Central memory CD8-positive, alpha-beta T cell (primary cell): ENCODE results near the gene NARF.
"Not testable (repeated sequence)": the region's sequence is repeated elsewhere in the genome, so short reads cannot be mapped to it uniquely, and the experiment has no call there.

Source experiments
- ATAC-seq: fragments of 150-1000 bp; cut with Tn5 transposase; replicated peaks from 2 replicates; pipeline ENCODE4 v1.10.0; 2022; ENCODE audit warnings: mild to moderate bottlenecking, moderate FRiP score, moderate number of reproducible peaks; ENCODE audit not compliant: poor library complexity, severe bottlenecking; ENCODE audit errors: extremely low read depth
- DNase-seq, 2 donors: peaks; one replicate each; pipeline ENCODE4 v3.0.0; 2021; ENCODE audit warnings: low spot score in 2 of 2
- H3K27ac Mint-ChIP-seq: one replicate; pipeline ENCODE4 v1.8.0; 2022; ENCODE audit warnings: low read depth, mild to moderate bottlenecking, moderate library complexity, mixed read lengths
- H3K27me3 Mint-ChIP-seq: one replicate; pipeline ENCODE4 v1.8.0; 2022; ENCODE audit warnings: mixed read lengths
- H3K36me3 Mint-ChIP-seq: one replicate; pipeline ENCODE4 v1.8.0; 2022; ENCODE audit warnings: mild to moderate bottlenecking, moderate library complexity, mixed read lengths; ENCODE audit not compliant: insufficient read depth
- H3K4me1 Mint-ChIP-seq: one replicate; pipeline ENCODE4 v1.8.0; 2022; ENCODE audit warnings: mixed read lengths
- H3K4me3 Mint-ChIP-seq: one replicate; pipeline ENCODE4 v1.8.0; 2022; ENCODE audit warnings: mild to moderate bottlenecking, moderate library complexity, mixed read lengths
- H3K9me3 Mint-ChIP-seq: one replicate; pipeline ENCODE4 v1.8.0; 2022; ENCODE audit warnings: mixed read lengths

The NARF gene

GRCh38 chr17:82529914-82530300 lies 71.4 kb downstream of the NARF start:
- ATAC-seq (no peak), DNase-seq (no peak)
- Mint-ChIP-seq H3K4me1 (peaks cover 57% of the 10 kb centered on the region), H3K36me3 (peaks cover 5% of the 10 kb centered on the region), H3K27ac (no peak overlapping the region), H3K27me3 (no peaks in the 10 kb centered on the region), H3K9me3 (no peaks in the 10 kb centered on the region), H3K4me3 (no peak overlapping the region)

- H3K4me3 Mint-ChIP-seq, result peak overlapping the region; percentile 15
- no peaks in the 10 kb centered on the region for H3K9me3 Mint-ChIP-seq
- ATAC-seq, result no peak
- no peak overlapping the region for H3K27ac Mint-ChIP-seq
- H3K27me3 Mint-ChIP-seq, result no peaks in the 10 kb centered on the region
- peaks cover 58% of the 10 kb centered on the region for H3K4me1 Mint-ChIP-seq
- no peak for DNase-seq
- peaks cover 4% of the 10 kb centered on the region for H3K36me3 Mint-ChIP-seq
Observed at GRCh38 chr17:82531431-82531881, 72.9 kb downstream of the NARF start.

- peaks cover 56% of the 10 kb centered on the region for H3K4me1 Mint-ChIP-seq
- no peaks in the 10 kb centered on the region for H3K9me3 Mint-ChIP-seq
- H3K27ac Mint-ChIP-seq, result peak overlapping the region; percentile 73
- no peak overlapping the region for H3K4me3 Mint-ChIP-seq
- DNase-seq (no peak), ATAC-seq (no peak)
- H3K36me3 Mint-ChIP-seq, result peaks cover 4% of the 10 kb centered on the region
- no peaks in the 10 kb centered on the region for H3K27me3 Mint-ChIP-seq
Observed at GRCh38 chr17:82534401-82534812, 75.9 kb downstream of the NARF start.

- H3K9me3 Mint-ChIP-seq, result no peaks in the 10 kb centered on the region
- H3K27ac Mint-ChIP-seq, result peak overlapping the region; percentile 73
- DNase-seq (no peak), ATAC-seq (no peak)
- peak overlapping the region; percentile 29 for H3K4me3 Mint-ChIP-seq
- H3K36me3 Mint-ChIP-seq, result peaks cover 7% of the 10 kb centered on the region
- H3K4me1 Mint-ChIP-seq, result peaks cover 52% of the 10 kb centered on the region
- H3K27me3 Mint-ChIP-seq, result no peaks in the 10 kb centered on the region
Observed at GRCh38 chr17:82536512-82537201, 78.1 kb downstream of the NARF start.

- H3K36me3 Mint-ChIP-seq, H3K4me3 Mint-ChIP-seq, H3K27me3 Mint-ChIP-seq, H3K9me3 Mint-ChIP-seq, DNase-seq, ATAC-seq: not testable (repeated sequence)
- Mint-ChIP-seq H3K27ac (peak overlapping the region; percentile 73), H3K4me1 (peaks cover 51% of the 10 kb centered on the region)
Observed at GRCh38 chr17:82537228-82537627, 78.7 kb downstream of the NARF start.

GRCh38 chr17:82539076-82539475 lies 80.5 kb downstream of the NARF start:
- DNase-seq, H3K36me3 Mint-ChIP-seq, H3K27ac Mint-ChIP-seq, H3K27me3 Mint-ChIP-seq, H3K9me3 Mint-ChIP-seq, H3K4me3 Mint-ChIP-seq, ATAC-seq: not testable (repeated sequence)
- peaks cover 55% of the 10 kb centered on the region for H3K4me1 Mint-ChIP-seq
